Nephron progenitor cell (in vitro differentiated cells): Measurements from ENCODE around the gene CPT2.

ENCODE experiments used
- DNase-seq: peaks from one replicate; pipeline ENCODE4 v3.0.0; 2021
- H3K27ac Mint-ChIP-seq: 2 replicates; pipeline ENCODE4 v1.8.0; 2021; ENCODE audit warnings: mild to moderate bottlenecking, moderate library complexity, mixed read lengths
- H3K27me3 Mint-ChIP-seq: 2 replicates; pipeline ENCODE4 v1.8.0; 2021; ENCODE audit warnings: mild to moderate bottlenecking, low read depth, mixed read lengths; ENCODE audit not compliant: poor library complexity
- H3K36me3 Mint-ChIP-seq: 2 replicates; pipeline ENCODE4 v1.8.0; 2021; ENCODE audit warnings: low read depth, mixed read lengths
- H3K4me1 Mint-ChIP-seq: 2 replicates; pipeline ENCODE4 v1.8.0; 2021; ENCODE audit warnings: mixed read lengths
- H3K4me3 Mint-ChIP-seq: 2 replicates; pipeline ENCODE4 v1.8.0; 2021; ENCODE audit warnings: mild to moderate bottlenecking, moderate library complexity, mixed read lengths
- H3K9me3 Mint-ChIP-seq: 2 replicates; pipeline ENCODE4 v1.8.0; 2021; ENCODE audit warnings: mild to moderate bottlenecking, moderate library complexity, mixed read lengths
- CTCF ChIP-seq: fragments of 200-600 bp; sonication (generic); IDR thresholded peaks from 2 replicates; pipeline ENCODE4 v1.5.0; 2021; ENCODE audit warnings: antibody characterized with exemption

The CPT2 gene

GRCh38 chr1:53174971-53175913 is 21.4 kb upstream of the CPT2 start:
- DNase-seq: no peak
- Mint-ChIP-seq H3K4me1 (peaks cover 17% of the 10 kb centered on the region), H3K27ac (no peak overlapping the region), H3K36me3 (no peaks in the 10 kb centered on the region), H3K4me3 (no peak overlapping the region), H3K9me3 (no peaks in the 10 kb centered on the region), H3K27me3 (peaks cover 21% of the 10 kb centered on the region)
- no peak for TF ChIP-seq CTCF

GRCh38 chr1:53176452-53177208 is 20.0 kb upstream of the CPT2 start:
- no peaks in the 10 kb centered on the region for H3K9me3 Mint-ChIP-seq
- TF ChIP-seq CTCF: no peak
- DNase-seq: no peak
- peaks cover 24% of the 10 kb centered on the region for H3K27me3 Mint-ChIP-seq
- H3K4me1 Mint-ChIP-seq: peaks cover 17% of the 10 kb centered on the region
- H3K27ac Mint-ChIP-seq: no peak overlapping the region
- no peak overlapping the region for H3K4me3 Mint-ChIP-seq
- H3K36me3 Mint-ChIP-seq: no peaks in the 10 kb centered on the region

GRCh38 chr1:53180226-53180625 is 16.4 kb upstream of the CPT2 start:
- H3K4me3 Mint-ChIP-seq: no peak overlapping the region
- no peak for DNase-seq
- no peaks in the 10 kb centered on the region for H3K36me3 Mint-ChIP-seq
- peaks cover 13% of the 10 kb centered on the region for H3K27me3 Mint-ChIP-seq
- no peak for TF ChIP-seq CTCF
- H3K4me1 Mint-ChIP-seq: no peaks in the 10 kb centered on the region
- H3K27ac Mint-ChIP-seq: no peak overlapping the region
- no peaks in the 10 kb centered on the region for H3K9me3 Mint-ChIP-seq

- no peaks in the 10 kb centered on the region for H3K36me3 Mint-ChIP-seq
- no peak for DNase-seq
- no peak overlapping the region for H3K27ac Mint-ChIP-seq
- H3K9me3 Mint-ChIP-seq: no peaks in the 10 kb centered on the region
- no peaks in the 10 kb centered on the region for H3K4me1 Mint-ChIP-seq
- peaks cover 9% of the 10 kb centered on the region for H3K27me3 Mint-ChIP-seq
- H3K4me3 Mint-ChIP-seq: no peak overlapping the region
- no peak for TF ChIP-seq CTCF
These were observed 15.7 kb upstream of the CPT2 start for GRCh38 chr1:53180951-53181350.

- Mint-ChIP-seq H3K27ac (no peak overlapping the region), H3K27me3 (peaks cover 12% of the 10 kb centered on the region), H3K9me3 (no peaks in the 10 kb centered on the region), H3K4me1 (no peaks in the 10 kb centered on the region), H3K4me3 (no peak overlapping the region), H3K36me3 (no peaks in the 10 kb centered on the region)
- peak; percentile 96 for TF ChIP-seq CTCF
- DNase-seq: peak; percentile 90
These were observed 14.5 kb upstream of the CPT2 start for GRCh38 chr1:53182111-53182593.
